ENCODE results near the gene THOC3.
"Not testable (repeated sequence)": the region's sequence is repeated elsewhere in the genome, so short reads cannot be mapped to it uniquely, and the experiment has no call there.

- TF ChIP-seq CTCF (IDR thresholded peaks at IDR 0.05; ENCODE audit: low read depth, low read length, poor library complexity, severe bottlenecking); EZH2phosphoT487 (IDR thresholded peaks at IDR 0.05; ENCODE audit: borderline replicate concordance, low read length): not testable (repeated sequence)
Measured at GRCh38 chr5:176014360-176014759, 46.2 kb upstream of the THOC3 start.

Measured in DOHH2 (cell line).